ENCODE results near the gene CFAP20. TPM values are rescaled to one million over a fixed set of nuclear protein-coding genes. Genes with fewer than 3 reads are reported as not detected.
A peak's percentile ranks its signal among the peaks of the same experiment; 100 is the strongest.

Gene CFAP20
- total RNA-seq, 1 donor from 2014 or later: 24.9 TPM

DNA sequence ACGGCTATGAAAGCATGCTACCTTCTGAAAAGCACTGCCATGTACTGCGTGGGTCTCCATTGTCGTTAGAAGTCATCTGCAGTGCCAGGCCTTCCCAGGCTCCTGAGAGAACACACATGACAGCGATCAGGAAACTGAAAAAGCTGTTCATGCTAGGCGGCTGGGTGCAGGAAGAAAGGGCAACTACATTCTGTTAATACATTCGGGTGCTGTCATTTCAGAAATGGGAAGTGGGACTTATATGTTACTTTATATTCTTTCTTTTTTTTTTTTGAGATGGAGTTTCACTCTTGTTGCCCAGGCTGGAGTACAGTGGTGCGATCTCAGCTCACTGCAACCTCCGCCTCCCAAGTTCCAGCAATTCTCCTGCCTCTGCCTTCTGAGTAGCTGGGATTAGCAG, 19.9 kb downstream of the CFAP20 start:
- Mint-ChIP-seq H3K27me3 (no peaks in the 10 kb centered on the region), H3K27ac (no peak overlapping the region), H3K4me1 (peaks cover 12% of the 10 kb centered on the region), H3K4me3 (no peak overlapping the region), H3K9me3 (peaks cover 2% of the 10 kb centered on the region), H3K36me3 (ENCODE audit: low read depth) (peaks cover 23% of the 10 kb centered on the region)
- intact Hi-C loops (cut with micrococcal nuclease): no loop called here
- ATAC-seq (ENCODE audit: low read depth) (peak; percentile 45), DNase-seq (no peak)
- TF ChIP-seq, protein P1, sequence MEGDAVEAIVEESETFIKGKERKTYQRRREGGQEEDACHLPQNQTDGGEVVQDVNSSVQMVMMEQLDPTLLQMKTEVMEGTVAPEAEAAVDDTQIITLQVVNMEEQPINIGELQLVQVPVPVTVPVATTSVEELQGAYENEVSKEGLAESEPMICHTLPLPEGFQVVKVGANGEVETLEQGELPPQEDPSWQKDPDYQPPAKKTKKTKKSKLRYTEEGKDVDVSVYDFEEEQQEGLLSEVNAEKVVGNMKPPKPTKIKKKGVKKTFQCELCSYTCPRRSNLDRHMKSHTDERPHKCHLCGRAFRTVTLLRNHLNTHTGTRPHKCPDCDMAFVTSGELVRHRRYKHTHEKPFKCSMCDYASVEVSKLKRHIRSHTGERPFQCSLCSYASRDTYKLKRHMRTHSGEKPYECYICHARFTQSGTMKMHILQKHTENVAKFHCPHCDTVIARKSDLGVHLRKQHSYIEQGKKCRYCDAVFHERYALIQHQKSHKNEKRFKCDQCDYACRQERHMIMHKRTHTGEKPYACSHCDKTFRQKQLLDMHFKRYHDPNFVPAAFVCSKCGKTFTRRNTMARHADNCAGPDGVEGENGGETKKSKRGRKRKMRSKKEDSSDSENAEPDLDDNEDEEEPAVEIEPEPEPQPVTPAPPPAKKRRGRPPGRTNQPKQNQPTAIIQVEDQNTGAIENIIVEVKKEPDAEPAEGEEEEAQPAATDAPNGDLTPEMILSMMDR (IDR thresholded peaks at IDR 0.05): no peak
- ChIA-PET CTCF (interaction anchor here (0.6 to 1.1 kb wide), 3 partner anchors 12 to 156 kb away, joined by 3 to 4 read pairs (median 3); no protein-coding TSS in a partner anchor), POLR2A (interaction anchor here (0.8 kb wide), 1 partner anchor 20 kb away, joined by 3 read pairs; the partner anchor contains the start of gene CFAP20)

DNA sequence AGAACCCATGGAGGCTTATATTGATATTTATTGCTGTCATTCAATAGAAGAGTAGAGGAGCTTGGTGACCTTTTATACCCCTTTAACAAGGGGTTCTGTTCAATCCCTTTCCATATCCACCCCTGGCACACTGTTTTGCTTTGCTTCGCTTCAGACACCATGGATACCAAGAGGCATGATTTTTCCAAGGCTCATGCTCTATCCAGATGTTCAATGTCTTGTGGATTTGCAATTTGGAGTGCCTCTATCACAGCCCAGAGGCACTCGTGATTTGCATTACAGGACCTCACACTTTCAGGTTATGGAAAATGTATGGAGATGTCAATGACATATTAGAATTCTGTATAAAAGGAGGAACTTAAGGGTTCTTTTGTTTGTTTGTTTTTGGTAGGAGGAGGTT, 21.5 kb downstream of the CFAP20 start:
- H3K9me3 Mint-ChIP-seq: no peaks in the 10 kb centered on the region
- ChIA-PET CTCF (no interaction called here), POLR2A (no interaction called here)
- no peak overlapping the region for H3K27ac Mint-ChIP-seq
- H3K36me3 Mint-ChIP-seq (ENCODE audit: low read depth): peaks cover 6% of the 10 kb centered on the region
- H3K4me1 Mint-ChIP-seq: peaks cover 12% of the 10 kb centered on the region
- ATAC-seq (ENCODE audit: low read depth): no peak
- H3K27me3 Mint-ChIP-seq: no peaks in the 10 kb centered on the region
- intact Hi-C loops (cut with micrococcal nuclease): no loop called here
- H3K4me3 Mint-ChIP-seq: no peak overlapping the region
- DNase-seq: no peak
- TF ChIP-seq, protein P1 (IDR thresholded peaks at IDR 0.05): no peak

DNA sequence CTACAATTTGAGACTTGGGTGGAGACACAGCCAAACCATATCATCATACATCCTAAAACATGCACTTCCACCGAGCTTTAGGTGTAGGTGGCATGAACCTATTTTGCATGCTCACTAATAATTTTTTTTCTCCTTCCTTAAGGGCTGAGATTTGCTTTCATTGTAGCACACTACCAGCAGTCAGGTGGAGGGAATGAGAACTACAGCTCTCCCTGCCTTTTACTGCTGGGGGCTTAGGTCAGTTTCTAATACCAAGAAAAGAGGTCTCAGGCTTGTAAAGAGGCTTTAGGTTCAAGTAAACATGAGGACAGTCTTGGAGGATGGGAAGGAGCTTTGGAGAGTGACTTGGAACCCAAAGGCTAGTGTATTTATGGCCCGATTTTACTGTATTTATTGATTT, 22.0 kb downstream of the CFAP20 start:
- H3K9me3 Mint-ChIP-seq: no peaks in the 10 kb centered on the region
- intact Hi-C loops (cut with micrococcal nuclease): no loop called here
- TF ChIP-seq, protein P1 (IDR thresholded peaks at IDR 0.05): no peak
- H3K4me3 Mint-ChIP-seq: no peak overlapping the region
- ChIA-PET CTCF (no interaction called here), POLR2A (no interaction called here)
- peaks cover 4% of the 10 kb centered on the region for H3K36me3 Mint-ChIP-seq (ENCODE audit: low read depth)
- H3K4me1 Mint-ChIP-seq: peaks cover 12% of the 10 kb centered on the region
- no peak for DNase-seq
- ATAC-seq (ENCODE audit: low read depth): no peak
- H3K27ac Mint-ChIP-seq: no peak overlapping the region
- H3K27me3 Mint-ChIP-seq: no peaks in the 10 kb centered on the region

DNA sequence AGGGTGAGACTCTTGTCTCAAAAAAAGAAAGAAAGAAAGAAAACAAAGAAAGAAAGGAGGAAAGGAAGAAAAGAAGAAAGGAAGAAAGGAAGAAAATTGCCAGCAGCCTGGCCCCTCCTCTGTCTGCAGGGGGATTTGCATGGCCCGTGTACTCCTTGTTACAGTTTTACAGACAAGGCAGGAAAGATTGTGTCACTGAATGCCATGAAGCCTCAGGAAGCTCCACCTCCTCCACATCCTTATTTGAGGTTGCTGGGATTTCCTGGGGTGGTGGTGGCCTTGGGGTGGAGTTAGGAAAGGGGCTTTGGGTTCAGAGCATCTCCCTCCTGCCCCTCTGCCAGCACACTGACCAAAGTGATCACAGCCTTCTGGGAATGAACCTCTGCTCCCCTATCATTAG, 23.6 kb downstream of the CFAP20 start:
- intact Hi-C loops (cut with micrococcal nuclease): no loop called here
- H3K9me3 Mint-ChIP-seq: no peaks in the 10 kb centered on the region
- no peak overlapping the region for H3K4me3 Mint-ChIP-seq
- no peak for DNase-seq
- TF ChIP-seq, protein P1 (IDR thresholded peaks at IDR 0.05): no peak
- peaks cover 13% of the 10 kb centered on the region for H3K4me1 Mint-ChIP-seq
- CTCF ChIA-PET: no interaction called here
- no peaks in the 10 kb centered on the region for H3K27me3 Mint-ChIP-seq
- POLR2A ChIA-PET: no interaction called here
- H3K27ac Mint-ChIP-seq: no peak overlapping the region
- ATAC-seq (ENCODE audit: low read depth): no peak
- no peaks in the 10 kb centered on the region for H3K36me3 Mint-ChIP-seq (ENCODE audit: low read depth)

DNA sequence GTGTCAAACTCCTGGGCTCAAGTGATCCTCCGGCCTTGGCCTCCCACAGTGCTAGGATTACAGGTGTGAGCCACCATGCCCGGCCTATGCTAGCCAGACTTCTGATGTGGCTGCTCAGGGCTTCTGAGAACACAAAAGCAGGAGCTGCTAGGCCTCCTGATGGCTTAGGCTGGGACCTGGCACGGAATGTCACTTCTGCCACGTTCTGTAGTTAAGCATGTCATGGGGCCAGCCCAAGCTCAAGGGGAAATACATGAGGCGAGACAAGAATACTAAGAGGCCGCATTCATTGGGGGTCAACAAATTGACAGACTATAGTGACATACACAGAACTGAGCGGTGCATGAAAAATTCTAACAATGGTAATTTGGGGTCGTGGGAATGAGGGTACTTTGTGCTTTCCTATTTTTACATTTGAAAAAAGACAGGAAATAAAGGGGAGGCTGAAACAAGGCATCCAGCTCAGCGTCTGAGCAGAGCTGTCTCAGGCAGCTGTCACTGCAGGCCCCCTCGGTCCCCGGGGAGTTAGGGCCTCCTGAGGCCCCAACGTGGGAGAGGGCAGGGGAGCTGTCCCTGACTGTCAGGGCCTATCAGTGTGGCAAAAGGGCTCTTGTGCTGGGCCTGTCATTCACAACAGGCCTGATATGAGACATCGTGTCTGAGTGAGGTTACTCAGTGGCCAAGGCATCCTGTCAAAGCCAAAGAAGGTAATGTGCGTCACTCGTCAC, 26.4 kb downstream of the CFAP20 start:
- no peak for DNase-seq
- Mint-ChIP-seq H3K4me1 (peaks cover 1% of the 10 kb centered on the region), H3K36me3 (ENCODE audit: low read depth) (no peaks in the 10 kb centered on the region), H3K4me3 (no peak overlapping the region), H3K9me3 (no peaks in the 10 kb centered on the region), H3K27me3 (peaks cover 2% of the 10 kb centered on the region), H3K27ac (no peak overlapping the region)
- no peak for ATAC-seq (ENCODE audit: low read depth)
- POLR2A ChIA-PET: no interaction called here
- TF ChIP-seq, protein P1 (IDR thresholded peaks at IDR 0.05): no peak
- CTCF ChIA-PET: no interaction called here
- intact Hi-C loops (cut with micrococcal nuclease): no loop called here
